ENCODE results near the gene ZNF282.
"Not testable (repeated sequence)": the region's sequence is repeated elsewhere in the genome, so short reads cannot be mapped to it uniquely, and the experiment has no call there.

The ZNF282 gene

DNA sequence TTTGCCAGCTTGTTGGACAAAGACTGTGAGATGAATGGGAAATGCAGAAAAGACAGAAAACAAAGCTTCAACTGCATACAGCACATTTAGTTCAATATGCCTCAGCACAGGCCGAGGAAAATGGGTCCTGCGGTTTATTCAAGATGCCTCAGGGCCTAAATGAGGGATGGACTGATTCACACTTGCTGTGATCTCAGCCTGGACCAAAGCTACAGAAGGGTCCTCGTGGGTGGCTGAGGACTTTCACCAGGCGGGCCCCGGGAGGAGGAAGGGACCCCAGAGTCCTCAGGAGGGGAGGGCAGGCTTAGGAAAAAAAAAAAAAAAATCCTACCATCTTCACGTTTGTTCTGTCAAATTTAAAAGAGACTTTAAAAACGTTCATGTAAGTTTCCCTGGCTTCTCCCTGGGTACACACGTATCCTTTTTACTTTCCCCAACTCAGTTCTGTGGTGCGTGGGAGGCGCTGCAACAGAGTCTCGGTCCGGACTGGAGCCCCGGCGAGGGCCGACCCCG is 66.0 kb downstream of the ZNF282 start:
- peak; percentile 84 for DNase-seq

GRCh38 chr7:149261829-149262617 is 66.7 kb downstream of the ZNF282 start, which contains the start of gene ZNF783:
TSS of gene ZNF783 (plus strand) at chr7:149262196. CDS start at chr7:149262334, 138 bp downstream.
- peak; percentile 86 for DNase-seq

DNA sequence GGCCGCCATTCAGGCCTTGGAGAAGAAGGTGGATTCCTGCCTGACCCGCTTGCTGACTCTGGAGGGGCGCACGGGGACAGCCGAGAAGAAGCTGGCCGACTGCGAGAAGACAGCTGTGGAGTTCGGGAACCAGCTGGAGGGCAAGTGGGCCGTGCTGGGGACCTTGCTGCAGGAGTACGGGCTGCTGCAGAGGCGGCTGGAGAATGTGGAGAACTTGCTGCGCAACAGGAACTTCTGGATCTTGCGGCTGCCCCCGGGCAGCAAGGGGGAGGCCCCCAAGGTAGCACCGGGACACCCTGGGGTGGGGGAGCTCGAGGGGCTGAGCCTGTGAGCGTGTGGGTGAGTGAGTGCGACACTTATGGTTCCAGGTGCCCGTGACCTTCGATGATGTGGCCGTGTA is 71.1 kb downstream of the ZNF282 start:
- DNase-seq = no peak

GRCh38 chr7:149267733-149268132 is 72.4 kb downstream of the ZNF282 start:
- no peak for DNase-seq

- DNase-seq = not testable (repeated sequence)
These were observed 79.1 kb downstream of the ZNF282 start for GRCh38 chr7:149274424-149274823.

Measured in EL (cell line).